ENCODE results near the gene MYL5.
"Not testable (repeated sequence)": the region's sequence is repeated elsewhere in the genome, so short reads cannot be mapped to it uniquely, and the experiment has no call there.

Gene MYL5

GRCh38 chr4:689723-690122, 15.4 kb downstream of the MYL5 start:
- Histone ChIP-seq H3K9me3 (ENCODE audit: control extremely low read depth in 1 of 5, control insufficient read depth in 4 of 5, insufficient read depth in 2 of 5, low read depth in 1 of 5, low read length in 4 of 5) (no peaks in the 10 kb centered on the region), H3K4me3 (ENCODE audit: control insufficient read depth in 1 of 7, extremely low read depth in 1 of 7, insufficient read depth in 4 of 7, low read depth in 2 of 7, low read length in 6 of 7) (peak overlapping the region in 5 of 7 experiments; percentile 48 to 75 (median 64)), H3K36me3 (ENCODE audit: control insufficient read depth in 4 of 4, insufficient read depth in 4 of 4, low read length in 3 of 4) (no peaks in the 10 kb centered on the region), H3K27ac (ENCODE audit: insufficient read depth in 1 of 2, low read depth in 1 of 2, low read length in 2 of 2, poor library complexity in 1 of 2, severe bottlenecking in 2 of 2) (no peak overlapping the region), H3K27me3 (replicated peaks in 2 of 5; ENCODE audit: control insufficient read depth in 4 of 5, insufficient read depth in 5 of 5, low read length in 4 of 5) (no peaks in the 10 kb centered on the region), H3K4me1 (ENCODE audit: control extremely low read depth in 1 of 4, control insufficient read depth in 4 of 4, insufficient read depth in 4 of 4, low read length in 3 of 4) (peaks cover 0 to 19% (median 16%) of the 10 kb centered on the region in 4 experiments)
- WGBS (ENCODE audit: insufficient coverage), result 72% methylated on average over 5 of the region's 8 CpGs
- POLR2A ChIA-PET, result interaction anchor here (0.6 kb wide), 2 partner anchors 37 to 104 kb away, joined by 3 to 6 read pairs; no protein-coding TSS in a partner anchor
- no peak for DNase-seq
- CTCF ChIA-PET, result interaction anchor here (1.0 to 1.6 kb wide), 3 partner anchors 11 to 20 kb away, joined by 3 to 6 read pairs (median 5); no protein-coding TSS in a partner anchor

- H3K27ac ChIP-seq (ENCODE audit: insufficient read depth in 1 of 2, low read depth in 1 of 2, low read length in 2 of 2, poor library complexity in 1 of 2, severe bottlenecking in 2 of 2), result no peak overlapping the region
- 85% methylated on average over 25 of the region's 32 CpGs for WGBS (ENCODE audit: insufficient coverage)
- no peaks in the 10 kb centered on the region for H3K36me3 ChIP-seq (ENCODE audit: control insufficient read depth in 4 of 4, insufficient read depth in 4 of 4, low read length in 3 of 4)
- H3K4me1 ChIP-seq (ENCODE audit: control extremely low read depth in 1 of 4, control insufficient read depth in 4 of 4, insufficient read depth in 4 of 4, low read length in 3 of 4), result peaks cover 0 to 19% (median 16%) of the 10 kb centered on the region in 4 experiments
- H3K27me3 ChIP-seq (replicated peaks in 2 of 5; ENCODE audit: control insufficient read depth in 4 of 5, insufficient read depth in 5 of 5, low read length in 4 of 5), result no peaks in the 10 kb centered on the region
- no peak overlapping the region for H3K4me3 ChIP-seq (ENCODE audit: control insufficient read depth in 1 of 7, extremely low read depth in 1 of 7, insufficient read depth in 4 of 7, low read depth in 2 of 7, low read length in 6 of 7)
- DNase-seq, result no peak
- ChIA-PET CTCF (interaction anchor here (1.0 kb wide), 1 partner anchor 9 kb away, joined by 6 read pairs; no protein-coding TSS in a partner anchor), POLR2A (no interaction called here)
- H3K9me3 ChIP-seq (ENCODE audit: control extremely low read depth in 1 of 5, control insufficient read depth in 4 of 5, insufficient read depth in 2 of 5, low read depth in 1 of 5, low read length in 4 of 5), result no peaks in the 10 kb centered on the region
These were observed 18.6 kb downstream of the MYL5 start for GRCh38 chr4:692771-693554.

- H3K4me3 ChIP-seq (ENCODE audit: control insufficient read depth in 1 of 7, extremely low read depth in 1 of 7, insufficient read depth in 4 of 7, low read depth in 2 of 7, low read length in 6 of 7); POLR2A ChIA-PET; H3K36me3 ChIP-seq (ENCODE audit: control insufficient read depth in 4 of 4, insufficient read depth in 4 of 4, low read length in 3 of 4); DNase-seq; H3K27ac ChIP-seq (ENCODE audit: insufficient read depth in 1 of 2, low read depth in 1 of 2, low read length in 2 of 2, poor library complexity in 1 of 2, severe bottlenecking in 2 of 2); H3K27me3 ChIP-seq (replicated peaks in 2 of 5; ENCODE audit: control insufficient read depth in 4 of 5, insufficient read depth in 5 of 5, low read length in 4 of 5); H3K9me3 ChIP-seq (ENCODE audit: control extremely low read depth in 1 of 5, control insufficient read depth in 4 of 5, insufficient read depth in 2 of 5, low read depth in 1 of 5, low read length in 4 of 5): not testable (repeated sequence)
- 96% methylated on average over 12 of the region's 12 CpGs for WGBS (ENCODE audit: insufficient coverage)
- H3K4me1 ChIP-seq (ENCODE audit: control extremely low read depth in 1 of 4, control insufficient read depth in 4 of 4, insufficient read depth in 4 of 4, low read length in 3 of 4), result peaks cover 0 to 16% (median 11%) of the 10 kb centered on the region in 4 experiments
- CTCF ChIA-PET, result interaction anchor here (1.1 kb wide), 1 partner anchor 11 kb away, joined by 3 read pairs; no protein-coding TSS in a partner anchor
These were observed 20.1 kb downstream of the MYL5 start for GRCh38 chr4:694341-694940.

GRCh38 chr4:699816-700580, 25.7 kb downstream of the MYL5 start:
- DNase-seq, result no peak
- Histone ChIP-seq H3K4me1 (ENCODE audit: control extremely low read depth in 1 of 4, control insufficient read depth in 4 of 4, insufficient read depth in 4 of 4, low read length in 3 of 4) (peaks cover 0 to 15% (median 8%) of the 10 kb centered on the region in 4 experiments), H3K4me3 (ENCODE audit: control insufficient read depth in 1 of 7, extremely low read depth in 1 of 7, insufficient read depth in 4 of 7, low read depth in 2 of 7, low read length in 6 of 7) (no peak overlapping the region), H3K27ac (ENCODE audit: insufficient read depth in 1 of 2, low read depth in 1 of 2, low read length in 2 of 2, poor library complexity in 1 of 2, severe bottlenecking in 2 of 2) (no peak overlapping the region), H3K9me3 (ENCODE audit: control extremely low read depth in 1 of 5, control insufficient read depth in 4 of 5, insufficient read depth in 2 of 5, low read depth in 1 of 5, low read length in 4 of 5) (no peaks in the 10 kb centered on the region), H3K27me3 (replicated peaks in 2 of 5; ENCODE audit: control insufficient read depth in 4 of 5, insufficient read depth in 5 of 5, low read length in 4 of 5) (no peaks in the 10 kb centered on the region), H3K36me3 (ENCODE audit: control insufficient read depth in 4 of 4, insufficient read depth in 4 of 4, low read length in 3 of 4) (no peaks in the 10 kb centered on the region)
- POLR2A ChIA-PET, result no interaction called here
- WGBS (ENCODE audit: insufficient coverage), result 93% methylated on average over 17 of the region's 27 CpGs
- CTCF ChIA-PET, result interaction anchor here (1.0 to 3.4 kb wide), 3 partner anchors 10 to 15 kb away, joined by 3 to 11 read pairs (median 6); no protein-coding TSS in a partner anchor

GRCh38 chr4:700587-701264, 26.4 kb downstream of the MYL5 start:
- peaks cover 0 to 19% (median 12%) of the 10 kb centered on the region in 4 experiments for H3K4me1 ChIP-seq (ENCODE audit: control extremely low read depth in 1 of 4, control insufficient read depth in 4 of 4, insufficient read depth in 4 of 4, low read length in 3 of 4)
- no peak for DNase-seq
- 95% methylated on average over 16 of the region's 16 CpGs for WGBS (ENCODE audit: insufficient coverage)
- ChIA-PET CTCF (interaction anchor here (1.0 to 3.4 kb wide), 3 partner anchors 10 to 16 kb away, joined by 3 to 11 read pairs (median 6); no protein-coding TSS in a partner anchor), POLR2A (no interaction called here)
- no peak overlapping the region for H3K27ac ChIP-seq (ENCODE audit: insufficient read depth in 1 of 2, low read depth in 1 of 2, low read length in 2 of 2, poor library complexity in 1 of 2, severe bottlenecking in 2 of 2)
- no peaks in the 10 kb centered on the region for H3K27me3 ChIP-seq (replicated peaks in 2 of 5; ENCODE audit: control insufficient read depth in 4 of 5, insufficient read depth in 5 of 5, low read length in 4 of 5)
- no peak overlapping the region for H3K4me3 ChIP-seq (ENCODE audit: control insufficient read depth in 1 of 7, extremely low read depth in 1 of 7, insufficient read depth in 4 of 7, low read depth in 2 of 7, low read length in 6 of 7)
- H3K9me3 ChIP-seq (ENCODE audit: control extremely low read depth in 1 of 5, control insufficient read depth in 4 of 5, insufficient read depth in 2 of 5, low read depth in 1 of 5, low read length in 4 of 5), result no peaks in the 10 kb centered on the region
- H3K36me3 ChIP-seq (ENCODE audit: control insufficient read depth in 4 of 4, insufficient read depth in 4 of 4, low read length in 3 of 4), result no peaks in the 10 kb centered on the region

- POLR2A ChIA-PET, result no interaction called here
These were observed 28.3 kb downstream of the MYL5 start for GRCh38 chr4:702618-703048.

More at GRCh38 chr4:702618-703048, 28.3 kb downstream of the MYL5 start:
- DNase-seq, result no peak
- Histone ChIP-seq H3K4me3 (ENCODE audit: control insufficient read depth in 1 of 7, extremely low read depth in 1 of 7, insufficient read depth in 4 of 7, low read depth in 2 of 7, low read length in 6 of 7) (no peak overlapping the region), H3K27me3 (replicated peaks in 2 of 5; ENCODE audit: control insufficient read depth in 4 of 5, insufficient read depth in 5 of 5, low read length in 4 of 5) (no peaks in the 10 kb centered on the region), H3K9me3 (ENCODE audit: control extremely low read depth in 1 of 5, control insufficient read depth in 4 of 5, insufficient read depth in 2 of 5, low read depth in 1 of 5, low read length in 4 of 5) (no peaks in the 10 kb centered on the region), H3K4me1 (ENCODE audit: control extremely low read depth in 1 of 4, control insufficient read depth in 4 of 4, insufficient read depth in 4 of 4, low read length in 3 of 4) (peaks cover 0 to 26% (median 22%) of the 10 kb centered on the region in 4 experiments), H3K27ac (ENCODE audit: insufficient read depth in 1 of 2, low read depth in 1 of 2, low read length in 2 of 2, poor library complexity in 1 of 2, severe bottlenecking in 2 of 2) (no peak overlapping the region), H3K36me3 (ENCODE audit: control insufficient read depth in 4 of 4, insufficient read depth in 4 of 4, low read length in 3 of 4) (no peaks in the 10 kb centered on the region)
- 100% methylated on average over 4 of the region's 7 CpGs for WGBS (ENCODE audit: insufficient coverage)
- CTCF ChIA-PET, result interaction anchor here (1.0 to 1.4 kb wide), 2 partner anchors 13 to 16 kb away, joined by 4 to 5 read pairs; no protein-coding TSS in a partner anchor
